ENCODE measurements around the gene PPFIBP1. TPM values are rescaled to one million over a fixed set of nuclear protein-coding genes. Genes with fewer than 3 reads are reported as not detected.

Gene PPFIBP1
- total RNA-seq, 2 donors from 2014 or later = 65.2 to 66.0 TPM

DNA sequence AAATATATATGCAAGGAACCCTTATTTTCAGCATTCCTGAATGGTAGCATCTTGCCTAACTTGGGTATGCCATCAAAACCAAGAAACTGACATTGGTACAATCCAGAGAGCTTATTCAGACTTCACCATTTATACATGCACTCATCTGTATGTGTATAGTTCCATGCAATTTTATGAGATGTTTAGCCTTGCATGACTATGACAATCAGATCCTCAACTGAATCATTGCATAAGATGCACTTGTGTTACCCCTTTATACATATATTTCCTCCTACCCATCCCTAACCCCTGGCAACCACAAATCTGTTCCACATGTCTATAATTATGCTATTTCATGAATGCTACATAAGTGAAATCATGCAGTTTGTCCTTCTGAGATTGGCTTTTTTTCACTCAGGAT lies 37.0 kb upstream of the PPFIBP1 start:
- H3K27me3 ChIP-seq = no peaks in the 10 kb centered on the region
- no peaks in the 10 kb centered on the region for H3K9me3 ChIP-seq
- no peak overlapping the region for H3K4me3 ChIP-seq
- no peak for DNase-seq (ENCODE audit: low spot score)
- H3K4me1 ChIP-seq = no peaks in the 10 kb centered on the region
- H3K27ac ChIP-seq = no peak overlapping the region
- no peaks in the 10 kb centered on the region for H3K36me3 ChIP-seq
- TF ChIP-seq, protein P1, sequence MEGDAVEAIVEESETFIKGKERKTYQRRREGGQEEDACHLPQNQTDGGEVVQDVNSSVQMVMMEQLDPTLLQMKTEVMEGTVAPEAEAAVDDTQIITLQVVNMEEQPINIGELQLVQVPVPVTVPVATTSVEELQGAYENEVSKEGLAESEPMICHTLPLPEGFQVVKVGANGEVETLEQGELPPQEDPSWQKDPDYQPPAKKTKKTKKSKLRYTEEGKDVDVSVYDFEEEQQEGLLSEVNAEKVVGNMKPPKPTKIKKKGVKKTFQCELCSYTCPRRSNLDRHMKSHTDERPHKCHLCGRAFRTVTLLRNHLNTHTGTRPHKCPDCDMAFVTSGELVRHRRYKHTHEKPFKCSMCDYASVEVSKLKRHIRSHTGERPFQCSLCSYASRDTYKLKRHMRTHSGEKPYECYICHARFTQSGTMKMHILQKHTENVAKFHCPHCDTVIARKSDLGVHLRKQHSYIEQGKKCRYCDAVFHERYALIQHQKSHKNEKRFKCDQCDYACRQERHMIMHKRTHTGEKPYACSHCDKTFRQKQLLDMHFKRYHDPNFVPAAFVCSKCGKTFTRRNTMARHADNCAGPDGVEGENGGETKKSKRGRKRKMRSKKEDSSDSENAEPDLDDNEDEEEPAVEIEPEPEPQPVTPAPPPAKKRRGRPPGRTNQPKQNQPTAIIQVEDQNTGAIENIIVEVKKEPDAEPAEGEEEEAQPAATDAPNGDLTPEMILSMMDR (IDR thresholded peaks at IDR 0.05) = no peak

DNA sequence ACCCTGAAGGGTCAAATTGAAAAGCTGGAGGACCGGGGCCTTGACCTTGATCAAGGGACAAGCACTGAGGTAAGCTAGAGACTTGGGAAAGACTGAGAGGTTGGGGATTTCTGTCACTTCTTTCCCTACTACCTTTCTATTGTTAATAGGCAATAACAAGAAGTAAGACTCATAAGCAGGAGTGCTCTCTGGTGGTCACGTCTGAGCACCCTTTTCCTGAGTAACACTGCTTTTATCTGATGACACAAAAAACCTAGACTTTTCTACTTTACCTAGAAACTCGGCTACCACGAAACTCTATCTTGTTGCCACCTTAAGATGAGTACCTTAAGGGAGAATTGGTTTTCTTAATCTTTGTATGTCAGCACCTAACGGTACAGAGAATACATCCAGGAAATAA lies 35.5 kb upstream of the PPFIBP1 start:
- TF ChIP-seq, protein P1 (IDR thresholded peaks at IDR 0.05) = no peak
- no peak overlapping the region for H3K27ac ChIP-seq
- H3K4me3 ChIP-seq = no peak overlapping the region
- H3K27me3 ChIP-seq = no peaks in the 10 kb centered on the region
- H3K36me3 ChIP-seq = no peaks in the 10 kb centered on the region
- DNase-seq (ENCODE audit: low spot score) = no peak
- no peaks in the 10 kb centered on the region for H3K9me3 ChIP-seq
- H3K4me1 ChIP-seq = no peaks in the 10 kb centered on the region

DNA sequence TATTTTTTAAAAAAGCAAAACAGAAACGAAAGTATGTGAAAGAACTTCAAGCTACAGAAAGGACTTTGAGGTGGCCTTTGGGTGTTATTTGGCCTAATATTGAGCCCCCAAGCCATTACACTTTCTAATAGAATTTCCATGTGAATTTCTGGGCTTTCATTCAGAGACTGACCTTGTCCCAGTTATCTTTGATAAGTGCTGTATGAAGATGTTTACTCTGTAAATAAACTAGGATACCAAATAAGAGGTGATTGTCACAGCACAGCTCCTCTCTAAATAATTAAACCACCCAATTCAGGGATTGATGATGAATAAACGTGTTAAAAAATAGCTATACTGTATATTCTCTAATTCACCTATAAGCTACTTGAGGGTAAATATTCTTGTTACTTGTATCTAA lies 32.8 kb upstream of the PPFIBP1 start:
- TF ChIP-seq, protein P1 (IDR thresholded peaks at IDR 0.05) = no peak
- H3K4me3 ChIP-seq = no peak overlapping the region
- no peak for DNase-seq (ENCODE audit: low spot score)
- no peaks in the 10 kb centered on the region for H3K36me3 ChIP-seq
- no peaks in the 10 kb centered on the region for H3K4me1 ChIP-seq
- H3K27me3 ChIP-seq = no peaks in the 10 kb centered on the region
- no peaks in the 10 kb centered on the region for H3K9me3 ChIP-seq
- H3K27ac ChIP-seq = no peak overlapping the region

DNA sequence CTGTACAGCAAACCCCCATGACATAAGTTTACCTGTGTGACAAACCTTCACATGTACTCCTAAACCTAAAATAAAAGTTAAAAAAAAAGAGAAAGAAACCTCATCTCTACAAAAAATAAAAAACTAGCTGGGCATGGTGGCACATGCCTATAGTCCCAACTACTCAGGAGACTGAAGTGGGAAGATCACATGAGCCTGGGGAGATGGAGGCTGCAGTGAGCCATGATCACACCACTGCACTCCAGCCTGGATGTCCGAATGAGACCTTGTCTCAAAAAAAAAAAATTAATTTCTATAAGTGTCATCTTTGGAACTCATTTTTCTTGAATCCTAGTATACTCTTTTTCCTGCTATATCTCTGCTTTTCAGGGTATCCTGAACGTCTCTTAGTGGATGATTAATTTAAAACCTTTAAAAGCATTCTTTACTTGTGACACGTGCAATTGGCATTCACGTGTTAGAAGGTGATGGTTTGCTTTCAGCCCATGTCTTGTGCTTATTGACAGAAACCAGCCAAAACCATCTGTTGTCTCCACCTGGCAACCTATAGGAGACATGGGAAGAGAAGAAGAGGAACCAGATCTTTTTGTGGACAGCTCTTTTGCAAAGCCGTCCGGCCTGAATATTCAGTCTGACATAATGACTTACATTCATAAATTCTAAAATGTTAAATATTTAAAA lies 30.6 kb upstream of the PPFIBP1 start:
- TF ChIP-seq, protein P1 (IDR thresholded peaks at IDR 0.05) = no peak
- no peaks in the 10 kb centered on the region for H3K36me3 ChIP-seq
- H3K9me3 ChIP-seq = no peaks in the 10 kb centered on the region
- H3K27me3 ChIP-seq = no peaks in the 10 kb centered on the region
- no peak overlapping the region for H3K4me3 ChIP-seq
- H3K27ac ChIP-seq = no peak overlapping the region
- no peaks in the 10 kb centered on the region for H3K4me1 ChIP-seq
- DNase-seq (ENCODE audit: low spot score) = no peak

DNA sequence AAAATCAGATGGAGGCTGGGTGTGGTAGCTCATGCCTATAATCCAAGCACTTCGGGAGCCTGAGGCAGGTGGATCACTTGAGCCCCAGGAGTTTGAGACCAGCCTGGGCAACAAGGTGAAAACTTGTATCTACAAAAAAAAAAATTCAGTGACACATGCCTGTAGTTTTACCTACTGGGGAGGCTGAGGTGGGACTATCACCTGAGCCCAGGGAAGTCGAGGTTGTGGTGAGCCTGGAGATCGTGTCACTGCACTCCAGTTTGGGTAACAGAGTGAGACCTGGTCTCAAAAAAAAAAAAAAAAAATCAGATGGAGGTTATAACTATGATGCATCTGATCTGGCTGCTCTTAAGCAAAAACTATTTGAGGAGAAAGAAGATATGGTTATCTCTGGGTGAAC lies 26.6 kb upstream of the PPFIBP1 start:
- TF ChIP-seq, protein P1 (IDR thresholded peaks at IDR 0.05) = no peak
- H3K4me1 ChIP-seq = no peaks in the 10 kb centered on the region

DNA sequence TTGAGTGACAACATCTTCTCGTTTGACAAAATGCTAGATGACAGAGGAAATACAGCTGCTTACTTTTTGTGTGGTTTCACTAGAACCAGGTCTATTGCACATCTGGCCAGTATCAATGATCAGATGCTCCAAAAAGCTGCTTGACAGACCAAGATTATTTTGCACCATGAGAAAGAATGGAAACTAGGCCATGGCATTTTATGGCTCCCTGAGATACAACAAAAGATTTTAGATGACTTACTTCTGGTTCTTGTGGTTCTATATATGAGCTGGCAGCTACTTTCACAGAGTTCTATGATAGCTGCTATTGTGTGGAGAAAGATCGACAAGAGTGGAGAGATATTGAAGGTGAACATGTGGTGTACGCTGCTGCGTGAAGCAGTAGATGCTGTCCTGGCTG lies 25.9 kb upstream of the PPFIBP1 start:
- H3K27me3 ChIP-seq = no peaks in the 10 kb centered on the region
- H3K9me3 ChIP-seq = no peaks in the 10 kb centered on the region
- no peaks in the 10 kb centered on the region for H3K4me1 ChIP-seq
- TF ChIP-seq, protein P1 (IDR thresholded peaks at IDR 0.05) = no peak
- H3K27ac ChIP-seq = no peak overlapping the region
- no peak for DNase-seq (ENCODE audit: low spot score)
- no peak overlapping the region for H3K4me3 ChIP-seq
- no peaks in the 10 kb centered on the region for H3K36me3 ChIP-seq

More for the DNA sequence above, 26.6 kb upstream of the PPFIBP1 start:
- H3K9me3 ChIP-seq = no peaks in the 10 kb centered on the region
- H3K27ac ChIP-seq = no peak overlapping the region
- H3K4me3 ChIP-seq = no peak overlapping the region
- H3K36me3 ChIP-seq = no peaks in the 10 kb centered on the region
- no peaks in the 10 kb centered on the region for H3K27me3 ChIP-seq
- no peak for DNase-seq (ENCODE audit: low spot score)
